HepG2 (cell line): ENCODE results near the gene SPTBN4. TPM values are rescaled to one million over a fixed set of nuclear protein-coding genes. Genes with fewer than 3 reads are reported as not detected.

ENCODE experiments used
- ATF7 ChIP-seq, 2 experiments: fragments of 450-650 bp in 1 of 2; sonication (generic) in 1 of 2; formaldehyde crosslinking in 1 of 2; IDR thresholded peaks; 2 replicates each; pipeline versions ENCODE4 v1.4.0 to v1.6.1; 2016 to 2020; ENCODE audit warnings: antibody characterized with exemption in 1 of 2, mild to moderate bottlenecking in 1 of 2, missing genetic modification reagents in 1 of 2
- DNMT3B ChIP-seq: conservative IDR thresholded peaks from 2 replicates; pipeline ENCODE4 v1.6.1; 2016; ENCODE audit warnings: missing biosample characterization, control low read depth
- GLI4 ChIP-seq: sonication (generic); formaldehyde crosslinking; IDR thresholded peaks from 2 replicates; pipeline ENCODE4 v1.5.1; 2020; ENCODE audit warnings: missing genetic modification reagents, mild to moderate bottlenecking, moderate library complexity, borderline replicate concordance
- HCFC1 ChIP-seq: fragments of 150-350 bp; IDR thresholded peaks from 2 replicates; pipeline ENCODE4 v1.6.1; 2014; ENCODE audit warnings: low read depth, low read length
- HNF4A ChIP-seq: sonication (generic); formaldehyde crosslinking; IDR thresholded peaks from 2 replicates; pipeline ENCODE4 v1.4.0; 2020; ENCODE audit warnings: missing genetic modification reagents
- KLF16 ChIP-seq, 2 experiments: sonication (generic) in 1 of 2; formaldehyde crosslinking in 1 of 2; IDR thresholded peaks; 2 replicates each; pipeline versions ENCODE4 v1.6.1 to v1.8.0; 2016 to 2023; ENCODE audit warnings: missing genetic modification reagents in 2 of 2, missing compliant biosample characterization in 1 of 2
- MTA1 ChIP-seq: sonication (generic); formaldehyde crosslinking; IDR thresholded peaks from 2 replicates; pipeline ENCODE4 v1.4.0; 2020; ENCODE audit warnings: missing genetic modification reagents, mild to moderate bottlenecking, borderline replicate concordance
- NKX3-1 ChIP-seq: sonication (generic); formaldehyde crosslinking; IDR thresholded peaks from 2 replicates; pipeline ENCODE4 v1.5.0; 2020; ENCODE audit warnings: missing genetic modification reagents
- POLR2AphosphoS5 ChIP-seq: IDR thresholded peaks from 2 replicates; pipeline ENCODE4 v1.6.1; 2012; ENCODE audit warnings: low read depth, low read length
- RBM39 ChIP-seq: fragments of 200-400 bp; formaldehyde crosslinking; IDR thresholded peaks from one replicate; pipeline ENCODE4 v1.6.1; 2018; ENCODE audit warnings: antibody characterized with exemption, mild to moderate bottlenecking, low read depth, low read length; ENCODE audit not compliant: poor library complexity, severe bottlenecking
- YEATS2 ChIP-seq: sonication (generic); formaldehyde crosslinking; IDR thresholded peaks from 2 replicates; pipeline ENCODE4 v1.4.0; 2020; ENCODE audit warnings: missing genetic modification reagents, borderline replicate concordance
- ZNF225 ChIP-seq: sonication (generic); formaldehyde crosslinking; IDR thresholded peaks from 2 replicates; pipeline ENCODE4 v1.4.0; 2020; ENCODE audit warnings: mild to moderate bottlenecking, missing genetic modification reagents
- ZNF296 ChIP-seq: sonication (generic); formaldehyde crosslinking; conservative IDR thresholded peaks from 2 replicates; pipeline ENCODE4 v1.5.0; 2020; ENCODE audit warnings: mild to moderate bottlenecking, missing genetic modification reagents
- polyA plus RNA-seq, 8 experiments: library from polyadenylated mRNA; depleted of rRNA in 3 of 8; stranded (reverse) in 7 of 8; unstranded in 1 of 8; fragments of >200 nt; fragmentation: Illumina TruSeq in 4 of 8; extraction: Trizol in 4 of 8; gene quantifications; 2 replicates each; pipeline versions ENCODE4 v1.2.1 to v1.2.3, GENCODE V29; 2011 to 2016; ENCODE audit warnings: low read depth in 4 of 8, missing spikeins in 1 of 8, mixed read lengths in 1 of 8; ENCODE audit not compliant: insufficient read depth in 1 of 8
- total RNA-seq, 5 experiments: library from RNA; depleted of rRNA; stranded (reverse); fragments of >200 nt; fragmentation: Illumina TruSeq; extraction: Trizol; gene quantifications; 2 replicates each; pipeline ENCODE4 v1.2.3, GENCODE V29; 2016; ENCODE audit warnings: low read depth in 1 of 5
- TF ChIP-seq, protein P1 (sequence below): sonication (generic); formaldehyde crosslinking; IDR thresholded peaks from 2 replicates; pipeline ENCODE4 v1.4.0; 2020; ENCODE audit warnings: missing genetic modification reagents
- TF ChIP-seq, protein P2 (sequence below): sonication (generic); formaldehyde crosslinking; IDR thresholded peaks from 2 replicates; pipeline ENCODE4 v1.5.0; 2020; ENCODE audit warnings: missing genetic modification reagents
- TF ChIP-seq, protein P3 (sequence below): sonication (generic); formaldehyde crosslinking; IDR thresholded peaks from 2 replicates; pipeline ENCODE4 v1.4.0; 2020; ENCODE audit warnings: mild to moderate bottlenecking, missing genetic modification reagents, borderline replicate concordance
- TF ChIP-seq, protein P4 (sequence below): sonication (generic); formaldehyde crosslinking; conservative IDR thresholded peaks from 2 replicates; pipeline ENCODE4 v1.5.0; 2020; ENCODE audit warnings: missing genetic modification reagents

The SPTBN4 gene
- total and polyA plus RNA-seq, 2 of the 13 experiments (the other 11 are each of a cell fraction or from before 2014, with no cell fraction given) = 0.11 TPM

DNA sequence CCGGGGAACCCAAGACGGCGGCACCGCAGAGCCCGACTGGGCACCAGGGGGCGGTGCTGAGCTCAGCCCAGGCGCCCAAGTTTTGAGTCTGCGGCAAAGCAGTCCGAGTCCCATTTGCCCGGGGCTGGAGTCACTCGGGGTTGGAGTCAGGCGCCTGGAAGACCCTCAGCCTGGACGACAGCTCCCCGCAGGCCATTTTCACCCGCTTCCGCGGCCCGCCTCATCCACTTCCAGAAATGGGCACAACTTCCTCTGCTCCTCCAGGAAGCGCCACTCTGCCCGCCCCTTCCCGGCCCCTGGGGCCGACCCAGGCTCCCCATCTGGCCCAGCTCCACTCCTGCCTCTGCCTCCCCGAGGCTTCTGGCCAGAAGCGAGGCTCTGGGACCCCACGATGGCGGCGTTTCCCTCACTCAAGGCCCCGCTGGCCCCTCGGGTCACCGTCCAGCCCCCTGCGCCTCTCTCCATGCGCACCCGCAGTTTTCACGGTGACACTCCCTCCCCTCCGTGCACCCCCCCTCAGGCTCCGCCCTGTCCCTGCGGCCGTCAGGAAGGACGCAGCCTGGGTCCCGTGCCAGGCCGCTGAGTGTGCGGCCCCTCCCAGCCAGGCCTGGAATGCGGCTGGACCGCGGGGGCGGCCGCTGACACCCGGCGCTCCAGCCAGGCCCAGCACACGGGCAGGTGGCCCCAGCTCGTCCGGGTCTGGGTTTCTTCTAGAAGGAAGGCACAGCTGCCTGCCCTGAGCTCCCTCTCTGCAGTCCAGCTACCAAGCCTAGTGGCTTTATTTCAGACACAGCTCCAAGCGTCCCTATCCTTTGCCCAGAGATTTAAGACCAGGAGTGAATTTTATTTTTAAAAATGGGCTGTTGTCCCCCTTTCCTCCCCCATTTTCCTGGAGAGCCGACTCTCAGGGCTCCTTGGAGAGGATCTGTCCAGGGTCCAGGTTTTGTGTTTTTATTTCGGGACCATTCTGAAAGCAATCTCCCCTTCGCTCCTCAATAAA is 45.7 kb upstream of the SPTBN4 start (continued):
- TF ChIP-seq NKX3-1 (CRISPR knock-in tag) (0 out of 2 replicates have a peak, but pooled peaks have one; percentile 60), ZNF296 (no peak; the same call in 1 of the 2 replicates), GLI4 (CRISPR knock-in tag) (peak; percentile 82; the same call in 1 of the 2 replicates), ATF7 (IDR thresholded peaks at IDR 0.05) (no peak), ATF7 (CRISPR knock-in tag; IDR thresholded peaks at IDR 0.05) (peak; percentile 24; the same call in 1 of the 2 replicates), MTA1 (peak; percentile 65; the same call in 1 of the 2 replicates), HNF4A (CRISPR knock-in tag) (peak; percentile 22; the same call in 1 of the 2 replicates), ZNF225 (CRISPR knock-in tag) (no peak; the same call in 1 of the 2 replicates), DNMT3B (CRISPR knock-in tag) (peak; percentile 75; the same call in 1 of the 2 replicates), KLF16 (CRISPR knock-in tag; IDR thresholded peaks at IDR 0.05) (peak in 1 of 2 experiments; percentile 60; a peak in 1 of 4 replicates), RBM39 (peak; percentile 23), HCFC1 (no peak), POLR2AphosphoS5 (peak; percentile 83), YEATS2 (CRISPR knock-in tag) (peak; percentile 70; the same call in 1 of the 2 replicates)
- TF ChIP-seq, protein P1, sequence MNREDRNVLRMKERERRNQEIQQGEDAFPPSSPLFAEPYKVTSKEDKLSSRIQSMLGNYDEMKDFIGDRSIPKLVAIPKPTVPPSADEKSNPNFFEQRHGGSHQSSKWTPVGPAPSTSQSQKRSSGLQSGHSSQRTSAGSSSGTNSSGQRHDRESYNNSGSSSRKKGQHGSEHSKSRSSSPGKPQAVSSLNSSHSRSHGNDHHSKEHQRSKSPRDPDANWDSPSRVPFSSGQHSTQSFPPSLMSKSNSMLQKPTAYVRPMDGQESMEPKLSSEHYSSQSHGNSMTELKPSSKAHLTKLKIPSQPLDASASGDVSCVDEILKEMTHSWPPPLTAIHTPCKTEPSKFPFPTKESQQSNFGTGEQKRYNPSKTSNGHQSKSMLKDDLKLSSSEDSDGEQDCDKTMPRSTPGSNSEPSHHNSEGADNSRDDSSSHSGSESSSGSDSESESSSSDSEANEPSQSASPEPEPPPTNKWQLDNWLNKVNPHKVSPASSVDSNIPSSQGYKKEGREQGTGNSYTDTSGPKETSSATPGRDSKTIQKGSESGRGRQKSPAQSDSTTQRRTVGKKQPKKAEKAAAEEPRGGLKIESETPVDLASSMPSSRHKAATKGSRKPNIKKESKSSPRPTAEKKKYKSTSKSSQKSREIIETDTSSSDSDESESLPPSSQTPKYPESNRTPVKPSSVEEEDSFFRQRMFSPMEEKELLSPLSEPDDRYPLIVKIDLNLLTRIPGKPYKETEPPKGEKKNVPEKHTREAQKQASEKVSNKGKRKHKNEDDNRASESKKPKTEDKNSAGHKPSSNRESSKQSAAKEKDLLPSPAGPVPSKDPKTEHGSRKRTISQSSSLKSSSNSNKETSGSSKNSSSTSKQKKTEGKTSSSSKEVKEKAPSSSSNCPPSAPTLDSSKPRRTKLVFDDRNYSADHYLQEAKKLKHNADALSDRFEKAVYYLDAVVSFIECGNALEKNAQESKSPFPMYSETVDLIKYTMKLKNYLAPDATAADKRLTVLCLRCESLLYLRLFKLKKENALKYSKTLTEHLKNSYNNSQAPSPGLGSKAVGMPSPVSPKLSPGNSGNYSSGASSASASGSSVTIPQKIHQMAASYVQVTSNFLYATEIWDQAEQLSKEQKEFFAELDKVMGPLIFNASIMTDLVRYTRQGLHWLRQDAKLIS (CRISPR knock-in tag) = no peak; the same call in 1 of the 2 replicates
- TF ChIP-seq, protein P2, sequence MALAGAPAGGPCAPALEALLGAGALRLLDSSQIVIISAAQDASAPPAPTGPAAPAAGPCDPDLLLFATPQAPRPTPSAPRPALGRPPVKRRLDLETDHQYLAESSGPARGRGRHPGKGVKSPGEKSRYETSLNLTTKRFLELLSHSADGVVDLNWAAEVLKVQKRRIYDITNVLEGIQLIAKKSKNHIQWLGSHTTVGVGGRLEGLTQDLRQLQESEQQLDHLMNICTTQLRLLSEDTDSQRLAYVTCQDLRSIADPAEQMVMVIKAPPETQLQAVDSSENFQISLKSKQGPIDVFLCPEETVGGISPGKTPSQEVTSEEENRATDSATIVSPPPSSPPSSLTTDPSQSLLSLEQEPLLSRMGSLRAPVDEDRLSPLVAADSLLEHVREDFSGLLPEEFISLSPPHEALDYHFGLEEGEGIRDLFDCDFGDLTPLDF (CRISPR knock-in tag) = no peak
- TF ChIP-seq, protein P3, sequence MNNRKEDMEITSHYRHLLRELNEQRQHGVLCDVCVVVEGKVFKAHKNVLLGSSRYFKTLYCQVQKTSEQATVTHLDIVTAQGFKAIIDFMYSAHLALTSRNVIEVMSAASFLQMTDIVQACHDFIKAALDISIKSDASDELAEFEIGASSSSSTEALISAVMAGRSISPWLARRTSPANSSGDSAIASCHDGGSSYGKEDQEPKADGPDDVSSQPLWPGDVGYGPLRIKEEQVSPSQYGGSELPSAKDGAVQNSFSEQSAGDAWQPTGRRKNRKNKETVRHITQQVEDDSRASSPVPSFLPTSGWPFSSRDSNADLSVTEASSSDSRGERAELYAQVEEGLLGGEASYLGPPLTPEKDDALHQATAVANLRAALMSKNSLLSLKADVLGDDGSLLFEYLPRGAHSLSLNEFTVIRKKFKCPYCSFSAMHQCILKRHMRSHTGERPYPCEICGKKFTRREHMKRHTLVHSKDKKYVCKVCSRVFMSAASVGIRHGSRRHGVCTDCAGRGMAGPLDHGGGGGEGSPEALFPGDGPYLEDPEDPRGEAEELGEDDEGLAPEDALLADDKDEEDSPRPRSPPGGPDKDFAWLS (CRISPR knock-in tag) = no peak
- TF ChIP-seq, protein P4, sequence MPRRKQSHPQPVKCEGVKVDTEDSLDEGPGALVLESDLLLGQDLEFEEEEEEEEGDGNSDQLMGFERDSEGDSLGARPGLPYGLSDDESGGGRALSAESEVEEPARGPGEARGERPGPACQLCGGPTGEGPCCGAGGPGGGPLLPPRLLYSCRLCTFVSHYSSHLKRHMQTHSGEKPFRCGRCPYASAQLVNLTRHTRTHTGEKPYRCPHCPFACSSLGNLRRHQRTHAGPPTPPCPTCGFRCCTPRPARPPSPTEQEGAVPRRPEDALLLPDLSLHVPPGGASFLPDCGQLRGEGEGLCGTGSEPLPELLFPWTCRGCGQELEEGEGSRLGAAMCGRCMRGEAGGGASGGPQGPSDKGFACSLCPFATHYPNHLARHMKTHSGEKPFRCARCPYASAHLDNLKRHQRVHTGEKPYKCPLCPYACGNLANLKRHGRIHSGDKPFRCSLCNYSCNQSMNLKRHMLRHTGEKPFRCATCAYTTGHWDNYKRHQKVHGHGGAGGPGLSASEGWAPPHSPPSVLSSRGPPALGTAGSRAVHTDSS (CRISPR knock-in tag) = 0 out of 2 replicates have a peak, but pooled peaks have one; percentile 44
